Stimulated activated CD8-positive, alpha-beta memory T cell treated with anti-CD3 and anti-CD28 coated beads, Interleukin-7, amount 100 ng/mL, for 24 hours (primary cell): ENCODE results near the gene LCOR.
"Not testable (repeated sequence)": the region's sequence is repeated elsewhere in the genome, so short reads cannot be mapped to it uniquely, and the experiment has no call there.

ENCODE experiments used
- DNase-seq: peaks from one replicate; pipeline ENCODE4 v3.0.0-alpha.2; 2020; ENCODE audit warnings: low read depth

The LCOR gene

GRCh38 chr10:96943161-96943560 lies 111.1 kb downstream of the LCOR start:
- DNase-seq = not testable (repeated sequence)

- DNase-seq = no peak
Measured at GRCh38 chr10:96947036-96947435, 114.9 kb downstream of the LCOR start.

GRCh38 chr10:96949039-96949683 lies 117.1 kb downstream of the LCOR start:
- no peak for DNase-seq

- DNase-seq = no peak
Measured at GRCh38 chr10:96951954-96952353, 119.9 kb downstream of the LCOR start.

GRCh38 chr10:96955794-96956193 lies 123.7 kb downstream of the LCOR start:
- DNase-seq = no peak

- DNase-seq = no peak
Measured at GRCh38 chr10:96958071-96958470, 126.0 kb downstream of the LCOR start.

- DNase-seq = no peak
Measured at GRCh38 chr10:96959733-96960132, 127.6 kb downstream of the LCOR start.

GRCh38 chr10:96960872-96961271 lies 128.8 kb downstream of the LCOR start:
- no peak for DNase-seq

GRCh38 chr10:96964131-96964530 lies 132.0 kb downstream of the LCOR start:
- DNase-seq = no peak

GRCh38 chr10:96967847-96968246 lies 135.7 kb downstream of the LCOR start:
- no peak for DNase-seq

- DNase-seq = no peak
Measured at GRCh38 chr10:96968682-96969423, 136.8 kb downstream of the LCOR start.

- no peak for DNase-seq
Measured at GRCh38 chr10:96971324-96971723, 139.2 kb downstream of the LCOR start.

- no peak for DNase-seq
Measured at GRCh38 chr10:96972264-96972663, 140.2 kb downstream of the LCOR start.

- no peak for DNase-seq
Measured at GRCh38 chr10:96973809-96974747, 142.0 kb downstream of the LCOR start.

GRCh38 chr10:96975136-96975535 lies 143.0 kb downstream of the LCOR start:
- DNase-seq = no peak

- no peak for DNase-seq
Measured at GRCh38 chr10:96978621-96979154, 146.6 kb downstream of the LCOR start.

GRCh38 chr10:96982149-96982930 lies 150.2 kb downstream of the LCOR start:
- DNase-seq = no peak

GRCh38 chr10:96984541-96985131 lies 152.5 kb downstream of the LCOR start:
- DNase-seq = no peak

GRCh38 chr10:96986200-96986856 lies 154.2 kb downstream of the LCOR start:
- no peak for DNase-seq

- DNase-seq = no peak
Measured at GRCh38 chr10:96987141-96987841, 155.2 kb downstream of the LCOR start.
